Measurements from ENCODE around the gene EIPR1. TPM values are rescaled to one million over a fixed set of nuclear protein-coding genes. Genes with fewer than 3 reads are reported as not detected.

EIPR1 gene
- total and polyA plus RNA-seq, 10 of the 15 experiments (the other 5 are each of a cell fraction or from before 2014, with no cell fraction given), result 23.6 to 61.2 (median 42.2) TPM

GRCh38 chr2:3139906-3140305 lies 237.7 kb downstream of the EIPR1 start (continued):
- TF ChIP-seq ZNF24 (IDR thresholded peaks at IDR 0.05) (no peak), TAF1 (IDR thresholded peaks at IDR 0.05; ENCODE audit: borderline replicate concordance, low read depth, low read length) (no peak), REST (IDR thresholded peaks at IDR 0.05; ENCODE audit: low read depth, low read length) (no peak), ZNF274 (IDR thresholded peaks at IDR 0.05; ENCODE audit: insufficient read depth, insufficient read length) (no peak), GATAD2B (conservative IDR thresholded peaks at IDR 0.05; ENCODE audit: low read depth) (no peak), ZNF622 (IDR thresholded peaks at IDR 0.05) (no peak), E2F8 (IDR thresholded peaks at IDR 0.05; ENCODE audit: low read depth, partially characterized antibody) (no peak), NR2C2 (IDR thresholded peaks at IDR 0.05; ENCODE audit: borderline replicate concordance, control insufficient read depth, insufficient read length, low read depth) (no peak), ZBTB33 (IDR thresholded peaks at IDR 0.05) (no peak)

Other genes with a start within 250 kb of the EIPR1 start
- 38.8 and 48.0 TPM in 2 replicates for gene TRAPPC12, start 1.9 kb upstream of the EIPR1 start, total RNA-seq (2014; rRNA removed)
- gene TRAPPC12, start 1.9 kb upstream of the EIPR1 start, total RNA-seq (2014; rRNA removed; fragmentation: Illumina TruSeq; extraction: Trizol), result 33.9 and 35.9 TPM in 2 replicates
- gene TRAPPC12, start 1.9 kb upstream of the EIPR1 start, total RNA-seq (2021), result 63.2 and 77.1 TPM in 2 replicates
- 22.3 and 46.4 TPM in 2 replicates for gene TRAPPC12, start 1.9 kb upstream of the EIPR1 start, polyA plus RNA-seq (2011; rRNA removed)
- gene TRAPPC12, start 1.9 kb upstream of the EIPR1 start, polyA plus RNA-seq (2014; fragmentation: Illumina TruSeq; extraction: Trizol), result 17.2 and 38.1 TPM in 2 replicates
- 10 to 100 TPM in 1 of 2 experiments, 1 to 10 TPM in 1; 8.6 to 22.9 TPM for gene TRAPPC12, start 1.9 kb upstream of the EIPR1 start, polyA plus RNA-seq (2014; fragmentation: Nextera tagmentation; extraction: Ambion mirVana)
- 39.4 and 57.5 TPM in 2 replicates for gene TRAPPC12, start 1.9 kb upstream of the EIPR1 start, polyA plus RNA-seq (2014; rRNA removed)
- gene TRAPPC12, start 1.9 kb upstream of the EIPR1 start, polyA plus RNA-seq (2016; fragmentation: Nextera tagmentation; extraction: Ambion mirVana), result 10 to 100 TPM; 30.2 to 36.7 TPM
- 15.9 and 19.3 TPM in 2 replicates for gene ADI1, start 141.7 kb upstream of the EIPR1 start, total RNA-seq (2014; rRNA removed)
- gene ADI1, start 141.7 kb upstream of the EIPR1 start, total RNA-seq (2014; rRNA removed; fragmentation: Illumina TruSeq; extraction: Trizol), result 15.0 and 15.6 TPM in 2 replicates
- 17.5 and 20.6 TPM in 2 replicates for gene ADI1, start 141.7 kb upstream of the EIPR1 start, total RNA-seq (2021)
- gene ADI1, start 141.7 kb upstream of the EIPR1 start, polyA plus RNA-seq (2011; rRNA removed), result 18.4 and 20.0 TPM in 2 replicates
- 16.1 and 19.8 TPM in 2 replicates for gene ADI1, start 141.7 kb upstream of the EIPR1 start, polyA plus RNA-seq (2014; fragmentation: Illumina TruSeq; extraction: Trizol)
- 10 to 100 TPM in 1 of 2 experiments, 1 to 10 TPM in 1; 4.4 to 12.4 TPM for gene ADI1, start 141.7 kb upstream of the EIPR1 start, polyA plus RNA-seq (2014; fragmentation: Nextera tagmentation; extraction: Ambion mirVana)
- 16.9 and 17.0 TPM in 2 replicates for gene ADI1, start 141.7 kb upstream of the EIPR1 start, polyA plus RNA-seq (2014; rRNA removed)
- gene ADI1, start 141.7 kb upstream of the EIPR1 start, polyA plus RNA-seq (2016; fragmentation: Nextera tagmentation; extraction: Ambion mirVana), result 10 to 100 TPM; 74.4 to 78.7 TPM
- gene RNASEH1, start 180.5 kb upstream of the EIPR1 start, total RNA-seq (2014; rRNA removed), result 27.9 and 30.2 TPM in 2 replicates
- 27.1 and 30.5 TPM in 2 replicates for gene RNASEH1, start 180.5 kb upstream of the EIPR1 start, total RNA-seq (2014; rRNA removed; fragmentation: Illumina TruSeq; extraction: Trizol)
- 30.5 and 34.9 TPM in 2 replicates for gene RNASEH1, start 180.5 kb upstream of the EIPR1 start, total RNA-seq (2021)
- gene RNASEH1, start 180.5 kb upstream of the EIPR1 start, polyA plus RNA-seq (2011; rRNA removed), result 18.1 and 18.2 TPM in 2 replicates
- 15.3 and 24.0 TPM in 2 replicates for gene RNASEH1, start 180.5 kb upstream of the EIPR1 start, polyA plus RNA-seq (2014; fragmentation: Illumina TruSeq; extraction: Trizol)
- 10 to 100 TPM; 24.6 to 25.7 TPM for gene RNASEH1, start 180.5 kb upstream of the EIPR1 start, polyA plus RNA-seq (2014; fragmentation: Nextera tagmentation; extraction: Ambion mirVana)
- gene RNASEH1, start 180.5 kb upstream of the EIPR1 start, polyA plus RNA-seq (2014; rRNA removed), result 28.5 and 32.8 TPM in 2 replicates
- 10 to 100 TPM; 67.5 to 68.5 TPM for gene RNASEH1, start 180.5 kb upstream of the EIPR1 start, polyA plus RNA-seq (2016; fragmentation: Nextera tagmentation; extraction: Ambion mirVana)
- gene RPS7, start 197.4 kb upstream of the EIPR1 start, total RNA-seq (2014; rRNA removed), result 2,842 and 3,098 TPM in 2 replicates
- gene RPS7, start 197.4 kb upstream of the EIPR1 start, total RNA-seq (2014; rRNA removed; fragmentation: Illumina TruSeq; extraction: Trizol), result 4,662 and 4,681 TPM in 2 replicates
- 2,368 and 2,463 TPM in 2 replicates for gene RPS7, start 197.4 kb upstream of the EIPR1 start, total RNA-seq (2021)
- gene RPS7, start 197.4 kb upstream of the EIPR1 start, polyA plus RNA-seq (2011; rRNA removed), result 2,490 and 2,717 TPM in 2 replicates
- gene RPS7, start 197.4 kb upstream of the EIPR1 start, polyA plus RNA-seq (2014; fragmentation: Illumina TruSeq; extraction: Trizol), result 3,268 and 3,336 TPM in 2 replicates
- gene RPS7, start 197.4 kb upstream of the EIPR1 start, polyA plus RNA-seq (2014; fragmentation: Nextera tagmentation; extraction: Ambion mirVana), result 1,000 to 10,000 TPM; 3,009 to 3,046 TPM
- gene RPS7, start 197.4 kb upstream of the EIPR1 start, polyA plus RNA-seq (2014; rRNA removed), result 2,698 and 2,951 TPM in 2 replicates
- gene RPS7, start 197.4 kb upstream of the EIPR1 start, polyA plus RNA-seq (2016; fragmentation: Nextera tagmentation; extraction: Ambion mirVana), result 1,000 to 10,000 TPM; 1,197 to 1,434 TPM
- 0.11 TPM in 1 of 2 replicates, not detected in the other for gene COLEC11, start 217.3 kb upstream of the EIPR1 start, total RNA-seq (2014; rRNA removed)
- gene COLEC11, start 217.3 kb upstream of the EIPR1 start, total RNA-seq (2014; rRNA removed; fragmentation: Illumina TruSeq; extraction: Trizol), result 0.09 and 0.18 TPM in 2 replicates
- 0.66 and 0.74 TPM in 2 replicates for gene COLEC11, start 217.3 kb upstream of the EIPR1 start, total RNA-seq (2021)
- gene COLEC11, start 217.3 kb upstream of the EIPR1 start, polyA plus RNA-seq (2011; rRNA removed), result 0.30 and 0.34 TPM in 2 replicates
- not detected in 2 replicates for gene COLEC11, start 217.3 kb upstream of the EIPR1 start, polyA plus RNA-seq (2014; fragmentation: Illumina TruSeq; extraction: Trizol)
- gene COLEC11, start 217.3 kb upstream of the EIPR1 start, polyA plus RNA-seq (2014; fragmentation: Nextera tagmentation; extraction: Ambion mirVana), result not detected
- 0.08 and 0.13 TPM in 2 replicates for gene COLEC11, start 217.3 kb upstream of the EIPR1 start, polyA plus RNA-seq (2014; rRNA removed)
- under 1 TPM in 1 of 2 experiments, not detected in 1; 0.16 TPM for gene COLEC11, start 217.3 kb upstream of the EIPR1 start, polyA plus RNA-seq (2016; fragmentation: Nextera tagmentation; extraction: Ambion mirVana)